RKO (cell line): ENCODE results near the gene PTPRZ1.

Experiments
- DNase-seq: peaks from one replicate; pipeline ENCODE4 v3.0.0-alpha.2; 2016; ENCODE audit warnings: low spot score

Gene PTPRZ1

DNA sequence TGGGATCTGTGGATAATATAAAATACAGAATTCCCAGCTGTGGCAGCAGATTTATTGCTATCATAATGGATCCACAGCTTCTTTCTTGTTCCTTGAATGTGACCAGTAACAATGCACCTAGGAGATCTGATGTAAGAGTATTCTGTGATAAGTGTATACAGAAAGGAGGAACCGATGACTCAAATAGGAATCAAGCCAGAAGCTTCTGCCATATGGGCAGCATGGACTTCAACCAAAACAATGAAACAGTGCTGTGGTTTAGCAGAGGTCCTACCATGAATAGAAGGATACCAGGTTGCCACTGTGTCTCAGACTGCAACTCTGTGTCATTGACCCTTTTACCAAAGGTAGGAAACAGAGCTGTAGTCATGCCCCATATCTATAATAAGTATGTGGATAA lies 81.8 kb downstream of the PTPRZ1 start:
- DNase-seq, result peak; percentile 20

DNA sequence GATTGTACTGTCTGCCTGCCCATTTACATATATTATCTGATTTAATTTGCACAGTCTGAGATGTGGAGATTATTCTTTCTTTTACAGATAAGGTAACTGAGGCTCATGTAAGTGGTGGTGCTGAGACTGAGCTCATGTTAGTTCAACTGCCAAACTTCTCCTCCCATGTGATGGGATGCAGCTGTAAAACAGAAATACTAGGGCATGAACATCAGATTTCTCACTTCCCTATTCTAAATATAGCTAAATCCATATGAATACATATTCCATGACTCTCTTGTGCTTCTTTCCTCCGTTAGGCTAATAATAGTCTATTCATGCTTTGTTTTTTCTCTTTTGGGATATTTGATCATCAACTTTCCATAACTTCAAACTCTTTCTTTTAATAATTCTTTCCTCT lies 84.7 kb downstream of the PTPRZ1 start:
- DNase-seq, result no peak

DNA sequence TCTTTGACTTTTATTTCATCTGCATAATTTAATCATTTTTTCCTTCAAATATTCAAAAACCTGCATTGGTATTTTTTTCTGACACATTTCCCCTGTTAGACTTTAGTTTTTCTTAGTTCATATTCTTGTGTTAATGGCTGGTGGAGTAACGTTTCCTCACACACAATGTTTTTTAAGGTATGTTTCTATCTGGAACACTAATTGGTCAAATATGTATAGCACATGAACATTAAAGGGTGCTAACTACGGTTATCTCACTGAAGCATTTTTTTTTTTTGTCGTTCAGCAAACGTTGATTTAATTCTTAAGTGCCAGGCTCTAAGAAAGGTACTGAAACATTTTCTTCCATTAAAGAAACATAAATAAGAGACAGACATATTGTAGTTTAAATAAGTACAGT lies 87.7 kb downstream of the PTPRZ1 start:
- DNase-seq, result peak; percentile 20

DNA sequence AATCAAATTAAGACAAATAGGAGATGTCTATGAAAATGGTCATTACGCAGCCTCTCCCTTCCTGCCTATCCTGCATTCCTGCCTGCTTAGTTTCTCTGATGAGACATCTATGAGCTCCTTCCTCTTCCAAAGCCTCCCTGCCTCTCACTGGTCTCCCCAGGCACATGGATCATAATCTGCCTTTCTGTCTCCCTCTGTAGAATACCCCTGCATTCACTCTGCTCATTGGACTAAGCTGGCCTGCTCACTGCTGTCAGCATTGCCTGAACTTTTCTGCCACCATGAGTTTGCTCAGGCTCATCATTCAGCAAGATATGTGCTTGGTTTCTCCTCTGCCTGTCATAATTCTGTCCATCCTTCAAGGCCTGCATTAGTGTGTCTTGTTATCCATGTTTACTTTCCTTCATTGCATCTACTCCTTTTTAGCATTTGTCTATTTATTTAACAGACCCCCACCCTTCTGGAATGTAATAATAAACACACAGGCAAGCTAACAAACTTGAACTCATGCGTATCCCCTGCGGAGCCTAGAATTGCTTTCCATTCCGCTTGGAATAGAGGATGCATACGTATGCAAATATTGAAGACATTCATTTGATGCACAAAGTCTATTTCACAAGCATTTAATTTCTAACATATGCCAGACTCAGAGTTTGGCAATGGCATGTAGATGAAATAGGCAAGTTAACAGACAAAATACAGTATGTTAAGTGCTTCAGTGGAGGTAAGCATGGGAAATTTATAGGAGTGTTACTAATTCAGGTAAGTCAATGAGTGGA lies 88.3 kb downstream of the PTPRZ1 start:
- peak; percentile 89 for DNase-seq

DNA sequence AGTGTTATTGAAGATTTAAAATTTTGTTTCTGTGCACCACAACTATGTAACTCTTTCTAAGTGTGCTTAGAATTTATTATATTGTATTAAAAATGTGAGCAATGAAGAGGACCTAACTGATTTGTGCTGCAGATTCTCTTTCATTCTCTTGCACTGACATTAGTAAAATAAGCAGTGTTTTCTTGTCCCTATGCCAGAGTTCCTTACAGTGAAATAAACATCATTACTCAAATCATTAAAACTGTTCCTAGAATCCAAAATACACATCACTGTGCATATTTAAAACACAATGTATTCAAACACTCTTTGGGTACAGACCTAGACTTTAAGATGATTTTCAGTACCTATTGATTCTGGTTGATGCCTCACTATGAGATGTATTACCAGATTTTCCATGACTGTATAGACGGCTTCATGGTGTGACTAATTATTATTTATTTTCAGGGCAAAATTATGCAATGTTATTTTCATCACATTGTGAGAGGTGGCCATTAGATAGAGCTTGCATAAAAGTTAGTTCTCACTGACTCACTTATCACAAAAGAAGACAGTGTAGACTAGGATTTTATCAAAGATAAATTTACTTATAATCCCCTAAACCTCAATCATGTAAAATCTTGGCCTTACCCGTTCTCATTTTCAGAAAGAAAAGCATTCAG lies 93.4 kb downstream of the PTPRZ1 start:
- no peak for DNase-seq

DNA sequence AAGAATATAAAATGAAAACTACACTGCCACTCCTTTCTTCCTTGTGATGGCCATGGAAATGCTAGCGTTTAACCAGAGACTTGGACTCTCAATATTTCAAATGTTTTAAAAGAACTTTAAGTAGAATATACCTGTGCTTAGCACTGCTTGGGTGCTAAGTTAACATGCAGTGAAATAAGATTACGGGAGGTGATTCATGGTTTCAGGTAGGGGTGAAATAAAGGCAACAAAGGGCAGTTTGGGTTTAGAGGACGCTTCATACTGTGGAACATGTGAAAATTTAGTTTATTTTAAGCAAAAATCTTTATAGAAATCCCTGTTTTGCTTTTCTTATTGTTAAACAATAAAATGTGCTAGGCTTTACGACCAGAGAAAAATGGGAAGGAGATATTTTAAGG lies 94.0 kb downstream of the PTPRZ1 start:
- DNase-seq, result no peak

DNA sequence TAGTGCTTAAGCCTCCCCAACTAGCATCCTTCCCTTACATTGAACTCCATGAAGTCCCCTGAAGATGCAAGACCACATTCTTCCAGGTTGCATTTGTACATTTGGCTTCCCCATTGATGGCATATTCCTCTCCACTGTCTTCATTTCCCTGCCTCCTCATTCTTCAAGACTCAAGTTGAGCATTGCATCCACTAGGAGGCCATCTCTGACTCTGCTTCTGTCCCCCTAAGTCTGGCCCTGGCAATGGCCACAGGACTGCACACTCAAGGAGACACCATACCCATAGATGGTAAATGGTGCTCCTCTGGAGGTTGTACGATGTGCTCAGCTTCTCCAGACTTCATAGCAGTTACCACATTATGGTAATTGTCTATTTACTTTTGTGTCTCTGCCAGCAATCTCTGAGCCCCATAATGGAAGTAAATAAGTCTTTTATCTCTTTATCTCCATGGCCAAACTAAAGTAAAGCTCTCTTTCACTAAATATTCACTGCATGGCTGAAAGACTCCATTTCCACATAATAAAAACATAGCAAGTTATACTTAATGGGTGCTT lies 112.6 kb downstream of the PTPRZ1 start:
- DNase-seq, result no peak

DNA sequence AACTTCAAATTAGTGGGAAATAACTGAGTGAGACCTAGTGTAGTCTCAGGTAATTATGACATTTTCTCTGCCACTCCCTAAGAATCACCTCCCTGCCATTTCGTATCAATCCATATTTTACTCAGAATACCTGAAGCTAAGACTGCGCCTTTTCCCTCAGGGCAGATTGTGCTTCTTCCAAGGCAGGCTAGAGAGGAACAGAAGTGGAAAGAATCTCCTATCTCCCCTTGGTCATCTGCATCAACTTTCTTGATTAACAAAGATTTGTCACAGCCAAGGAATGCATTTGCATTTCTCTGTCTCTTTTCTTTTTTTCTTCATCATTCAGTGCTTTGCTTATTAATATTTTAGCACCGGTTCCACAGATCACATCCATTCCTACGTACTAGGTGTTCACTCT lies 119.1 kb downstream of the PTPRZ1 start:
- DNase-seq, result no peak

DNA sequence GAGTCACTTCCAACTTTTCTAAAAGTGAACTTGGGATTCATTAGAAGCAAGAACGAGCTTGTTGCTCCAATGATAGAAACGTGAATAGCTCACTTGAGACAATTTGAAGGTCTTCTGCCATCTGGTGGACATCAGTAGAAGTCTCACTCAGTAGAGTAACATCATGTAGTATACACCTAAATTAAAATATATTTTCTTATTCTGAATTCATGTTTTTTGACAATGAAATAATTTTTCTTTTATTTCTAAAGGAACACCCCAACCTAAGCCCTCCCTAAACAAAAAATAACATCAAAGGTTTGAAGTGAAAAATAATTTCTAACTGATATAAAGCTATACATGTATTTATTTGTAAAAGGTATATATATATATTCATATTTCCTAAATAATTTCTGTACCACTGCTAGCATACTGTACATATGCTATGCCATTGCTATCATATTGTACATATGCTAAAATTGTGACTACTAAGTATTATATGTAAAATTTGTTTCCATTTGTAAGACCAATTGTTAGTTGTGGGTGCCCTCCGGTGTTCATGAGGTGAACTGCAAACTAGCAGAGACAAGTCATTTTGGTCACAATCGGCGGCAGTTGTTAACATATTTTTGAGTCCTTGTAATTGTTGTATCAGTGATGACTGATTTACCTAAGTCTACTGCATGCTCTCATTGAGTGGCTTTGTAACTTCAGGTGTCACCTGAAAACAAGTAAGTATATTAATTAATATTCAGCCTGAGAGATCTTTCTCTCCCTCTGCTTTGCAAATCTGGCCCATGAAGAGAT lies 121.9 kb downstream of the PTPRZ1 start:
- peak; percentile 89 for DNase-seq

DNA sequence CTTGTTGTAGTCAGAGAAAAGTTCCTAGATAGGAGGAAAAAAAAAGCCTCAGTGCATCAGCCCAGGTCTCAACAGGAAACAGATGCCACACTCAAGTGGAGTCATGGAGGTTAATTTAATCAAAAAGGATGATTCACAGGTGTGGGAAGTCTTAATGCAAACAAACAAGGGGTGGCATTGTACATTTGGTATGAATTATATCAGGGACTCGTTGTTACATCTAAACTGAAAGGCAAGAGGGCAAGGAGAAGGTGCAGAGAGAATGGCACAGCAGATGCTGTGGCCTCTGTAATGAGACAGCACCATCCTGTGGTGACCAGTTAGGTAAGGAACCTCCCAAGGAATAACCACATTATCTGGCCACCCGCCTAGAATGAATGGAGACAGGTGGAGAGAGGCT lies 133.7 kb downstream of the PTPRZ1 start:
- peak; percentile 16 for DNase-seq

DNA sequence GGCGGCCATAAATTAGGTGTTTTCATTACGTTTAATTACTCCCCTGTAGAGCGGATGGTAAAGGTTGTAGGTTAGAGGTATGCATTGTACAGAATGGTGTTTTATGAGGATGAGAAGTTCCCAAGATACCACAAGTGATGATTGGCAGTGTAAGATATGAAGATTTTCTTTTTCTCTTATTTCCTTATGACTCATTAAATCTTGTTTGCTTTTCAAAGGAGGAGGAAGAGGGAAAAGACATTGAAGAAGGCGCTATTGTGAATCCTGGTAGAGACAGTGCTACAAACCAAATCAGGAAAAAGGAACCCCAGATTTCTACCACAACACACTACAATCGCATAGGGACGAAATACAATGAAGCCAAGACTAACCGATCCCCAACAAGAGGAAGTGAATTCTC lies 137.2 kb downstream of the PTPRZ1 start:
- DNase-seq, result no peak

DNA sequence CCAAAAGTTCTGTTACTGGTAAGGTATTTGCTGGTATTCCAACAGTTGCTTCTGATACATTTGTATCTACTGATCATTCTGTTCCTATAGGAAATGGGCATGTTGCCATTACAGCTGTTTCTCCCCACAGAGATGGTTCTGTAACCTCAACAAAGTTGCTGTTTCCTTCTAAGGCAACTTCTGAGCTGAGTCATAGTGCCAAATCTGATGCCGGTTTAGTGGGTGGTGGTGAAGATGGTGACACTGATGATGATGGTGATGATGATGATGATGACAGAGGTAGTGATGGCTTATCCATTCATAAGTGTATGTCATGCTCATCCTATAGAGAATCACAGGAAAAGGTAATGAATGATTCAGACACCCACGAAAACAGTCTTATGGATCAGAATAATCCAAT lies 140.1 kb downstream of the PTPRZ1 start:
- no peak for DNase-seq

DNA sequence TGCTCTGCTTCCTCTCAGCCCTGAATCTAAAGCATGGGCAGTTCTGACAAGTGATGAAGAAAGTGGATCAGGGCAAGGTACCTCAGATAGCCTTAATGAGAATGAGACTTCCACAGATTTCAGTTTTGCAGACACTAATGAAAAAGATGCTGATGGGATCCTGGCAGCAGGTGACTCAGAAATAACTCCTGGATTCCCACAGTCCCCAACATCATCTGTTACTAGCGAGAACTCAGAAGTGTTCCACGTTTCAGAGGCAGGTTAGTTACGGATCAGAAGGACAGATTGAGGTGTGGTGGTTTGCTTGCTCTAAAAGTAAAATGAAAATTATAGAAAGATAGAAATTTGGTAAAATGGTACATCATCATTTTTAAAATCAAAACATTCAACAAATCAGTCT lies 140.7 kb downstream of the PTPRZ1 start:
- DNase-seq, result no peak

DNA sequence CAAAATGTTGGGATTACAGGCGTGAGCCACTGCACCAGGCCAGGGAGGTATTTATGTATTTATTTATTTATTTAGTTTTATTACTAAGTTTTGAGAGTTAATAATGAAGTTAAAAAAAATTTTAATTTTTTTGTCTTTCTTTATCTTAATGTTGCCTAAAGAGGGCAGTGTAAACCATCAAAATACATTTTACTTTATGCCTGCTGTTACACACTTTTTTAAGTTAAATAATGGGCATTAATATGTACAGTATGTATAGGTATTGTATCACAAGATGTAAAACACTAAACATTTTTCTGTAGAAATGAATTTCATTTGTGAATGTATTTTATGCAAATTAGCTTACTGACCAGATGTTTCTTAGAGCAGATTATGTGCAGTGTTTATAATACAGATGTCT lies 141.7 kb downstream of the PTPRZ1 start:
- DNase-seq, result peak; percentile 21

DNA sequence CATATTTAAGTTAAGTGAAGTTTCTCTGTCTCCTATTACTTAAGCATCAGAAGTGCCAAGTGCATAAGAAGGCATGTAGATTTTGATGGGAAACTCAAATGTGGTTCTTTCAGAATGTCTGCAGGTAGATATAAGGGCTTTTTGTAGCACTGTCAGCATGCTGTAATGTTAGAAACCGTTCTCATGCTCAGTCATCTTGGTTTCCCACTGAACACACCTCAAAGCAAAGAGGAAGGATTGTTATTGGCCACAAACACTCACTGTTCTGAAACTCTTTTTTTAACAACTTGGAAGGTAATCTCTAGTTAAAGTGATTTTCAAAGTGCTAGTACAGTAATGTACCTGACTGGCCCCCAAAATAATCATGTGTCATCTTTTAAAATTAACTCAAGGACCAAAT lies 145.1 kb downstream of the PTPRZ1 start:
- DNase-seq, result no peak

DNA sequence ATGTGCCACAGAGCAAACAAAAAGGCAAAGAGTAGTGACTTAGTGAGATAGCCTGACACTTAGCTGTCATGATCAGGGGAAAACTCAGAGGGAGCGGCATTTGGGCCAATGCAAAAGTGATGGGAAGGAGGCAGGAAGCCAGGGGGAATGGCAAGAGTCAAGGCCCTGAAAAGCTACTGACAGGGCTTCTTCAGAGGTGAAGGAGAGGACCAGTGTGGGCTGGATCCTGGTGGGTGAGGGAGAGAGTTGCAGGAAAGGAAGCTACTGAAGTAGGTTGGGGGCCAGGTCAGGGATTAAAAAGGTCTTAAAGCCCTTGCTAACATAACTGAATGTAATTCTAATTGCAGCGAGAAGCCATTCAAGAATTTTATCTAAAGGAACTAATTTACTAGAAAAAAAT lies 154.1 kb downstream of the PTPRZ1 start:
- no peak for DNase-seq

DNA sequence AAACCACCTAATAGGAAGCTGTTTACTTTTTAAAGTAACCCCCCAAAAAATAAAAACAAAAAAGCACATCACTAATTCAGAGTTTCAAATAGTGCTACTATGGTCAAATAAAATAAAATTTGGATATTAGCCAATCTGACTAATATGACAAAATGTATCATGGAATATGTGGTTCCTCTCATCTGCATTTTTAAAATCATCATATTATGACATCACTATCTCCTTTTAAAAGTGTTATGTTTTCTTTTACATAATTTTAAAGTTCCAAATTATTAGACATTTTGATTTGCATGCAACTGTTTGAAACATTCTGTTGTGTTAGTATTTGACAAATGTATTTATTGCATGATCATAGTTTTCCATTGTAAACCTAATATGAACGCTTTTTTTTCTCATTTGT lies 160.7 kb downstream of the PTPRZ1 start:
- no peak for DNase-seq

DNA sequence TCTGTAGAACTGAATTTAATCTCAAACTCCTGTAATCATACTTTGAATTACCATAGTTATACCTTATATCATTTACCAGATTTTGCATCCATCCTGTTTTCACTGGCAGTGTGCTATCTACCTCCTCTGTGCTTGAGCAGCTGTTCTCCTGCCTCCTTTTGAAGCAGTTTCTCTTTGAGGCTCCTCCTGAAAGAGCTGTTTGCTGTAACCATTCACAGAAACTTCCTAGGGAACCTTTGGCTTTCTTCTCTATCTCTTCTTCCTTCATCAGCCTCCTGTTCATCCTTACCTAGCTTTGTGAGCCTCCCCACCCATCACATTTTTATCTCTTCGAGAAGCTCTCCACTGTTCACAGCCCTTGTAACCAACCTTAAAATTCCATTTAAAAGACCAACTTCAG lies 162.9 kb downstream of the PTPRZ1 start:
- no peak for DNase-seq

DNA sequence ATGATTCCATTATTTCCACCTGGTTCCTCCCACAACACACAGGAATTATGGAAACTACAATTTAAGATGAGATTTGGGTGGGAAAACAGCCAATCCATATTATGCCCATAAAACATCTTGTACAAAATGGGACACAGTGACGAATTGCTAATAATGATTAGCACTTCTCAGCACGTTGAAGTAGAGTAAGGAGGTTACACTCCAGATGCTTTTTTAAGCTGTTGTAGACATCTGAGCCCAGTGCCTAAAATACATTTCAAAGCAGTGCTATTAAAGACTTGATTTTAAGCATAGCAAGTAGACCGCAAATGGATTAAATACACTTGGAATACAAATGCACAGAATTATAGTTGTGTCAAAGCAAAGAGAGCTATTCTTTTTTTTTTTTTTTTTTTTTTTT lies 165.2 kb downstream of the PTPRZ1 start:
- DNase-seq, result no peak

DNA sequence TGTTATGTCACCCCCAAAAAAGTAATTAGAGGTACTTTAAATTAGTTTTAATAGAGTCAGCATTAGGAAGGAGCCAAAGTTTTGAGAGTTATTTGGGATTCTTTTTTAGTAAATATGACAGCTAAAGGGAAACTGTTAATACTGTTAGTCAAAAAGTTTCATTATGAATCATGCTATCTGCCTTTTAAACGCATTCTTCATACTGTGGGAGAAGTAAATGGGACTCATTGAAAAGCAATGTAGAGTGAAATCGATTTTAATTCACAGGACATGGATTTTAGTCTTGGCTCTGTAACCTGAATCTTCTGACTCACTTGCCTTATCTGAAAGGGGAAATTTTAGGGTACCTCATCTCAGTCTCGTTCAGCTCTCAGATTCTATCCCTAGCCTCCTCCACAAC lies 165.9 kb downstream of the PTPRZ1 start:
- DNase-seq, result no peak

DNA sequence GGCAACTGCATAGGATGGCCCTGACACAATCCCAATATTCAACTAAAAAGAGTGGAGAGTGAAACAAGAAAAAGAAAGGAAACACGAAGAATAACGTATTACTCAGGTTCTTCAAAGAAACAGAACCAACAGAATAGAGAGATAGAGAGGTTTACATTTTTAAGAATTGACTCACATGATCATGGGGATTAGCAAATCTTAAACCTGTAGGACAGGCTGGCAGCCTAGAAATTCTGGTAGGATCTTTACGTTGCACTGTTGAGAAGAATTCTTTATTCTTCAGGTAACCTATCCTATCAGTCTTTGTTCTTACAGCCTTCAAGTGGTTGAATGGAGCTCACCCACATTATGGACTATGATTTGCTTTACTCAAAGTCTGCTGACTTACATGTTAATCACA lies 167.2 kb downstream of the PTPRZ1 start:
- no peak for DNase-seq

DNA sequence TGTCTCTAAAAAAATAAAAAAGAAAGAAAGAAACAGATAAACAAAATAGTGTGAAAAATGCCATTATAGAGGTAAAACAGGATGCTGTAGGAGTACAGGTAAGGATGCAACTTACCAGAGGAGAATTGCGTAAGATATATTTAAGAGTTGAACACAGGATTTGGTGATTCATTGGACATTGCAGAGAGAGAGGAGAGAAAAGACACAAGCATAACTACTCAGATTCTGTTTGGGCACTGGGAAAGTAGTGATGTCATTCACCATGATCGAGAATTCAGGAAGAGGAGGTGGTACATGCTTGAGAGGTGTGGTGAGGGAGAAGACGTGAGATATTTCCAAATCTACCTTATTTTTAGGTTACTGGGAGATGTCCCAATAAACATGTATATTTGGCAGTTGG lies 173.4 kb downstream of the PTPRZ1 start:
- no peak for DNase-seq

DNA sequence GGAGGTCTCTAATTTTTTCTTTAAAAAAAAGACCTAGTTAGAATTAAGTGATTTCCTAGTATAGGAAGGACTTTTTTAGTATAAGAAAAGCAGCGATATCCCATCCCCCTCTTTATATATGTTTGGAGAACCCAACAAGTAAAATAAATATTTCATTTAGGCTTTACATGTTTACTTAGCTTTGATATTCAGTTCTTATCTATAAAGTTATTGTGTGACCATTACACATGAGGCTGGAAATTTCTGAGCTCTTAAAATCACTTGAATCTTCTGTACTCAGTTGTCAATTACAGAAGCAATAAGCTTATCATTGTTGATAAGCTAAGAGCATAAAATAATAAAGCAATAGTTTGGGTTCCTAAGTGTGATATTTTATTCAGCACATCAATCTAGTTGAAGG lies 181.4 kb downstream of the PTPRZ1 start:
- no peak for DNase-seq
